Measurements from ENCODE around the gene SLC4A4.

SLC4A4 gene

DNA sequence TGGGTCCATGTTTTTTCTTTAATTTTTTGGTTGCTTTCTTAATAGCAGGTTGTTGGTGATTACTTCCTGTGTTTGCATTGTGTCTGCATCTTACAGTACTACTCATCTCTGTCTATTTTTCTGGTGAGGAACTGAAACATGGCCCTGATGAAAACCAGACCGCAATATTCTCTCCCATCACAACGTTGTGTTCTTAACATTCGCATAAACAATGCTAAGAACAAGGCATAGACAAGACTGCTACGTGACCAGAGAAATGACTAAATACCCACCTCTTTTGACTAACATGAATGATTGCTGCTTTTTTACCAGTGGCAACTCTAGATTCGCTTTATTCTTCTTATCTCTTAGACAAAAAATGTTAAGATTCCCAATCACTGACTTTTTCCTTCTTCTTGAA lies 266.0 kb downstream of the SLC4A4 start:
- DNase-seq (ENCODE audit: low read depth): no peak

DNA sequence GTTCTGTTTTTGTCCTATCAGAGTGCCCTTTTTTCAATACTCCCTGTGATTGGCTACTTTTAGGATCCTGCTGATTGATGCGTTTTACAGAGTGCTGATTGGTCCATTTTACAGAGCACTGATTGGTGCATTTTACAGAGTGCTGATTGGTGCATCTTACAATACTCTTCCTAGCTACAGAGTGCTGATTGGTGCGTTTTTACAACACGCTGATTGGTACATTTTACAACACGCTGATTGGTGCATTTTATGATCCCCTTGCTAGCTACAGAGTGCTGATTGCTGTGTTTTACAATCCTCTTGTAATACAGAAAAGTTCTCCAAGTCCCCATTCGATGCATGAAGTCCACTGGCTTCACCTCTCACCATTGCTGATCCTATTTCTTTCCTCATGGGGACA lies 268.3 kb downstream of the SLC4A4 start:
- no peak for DNase-seq (ENCODE audit: low read depth)

- DNase-seq (ENCODE audit: low read depth): no peak
Observed at GRCh38 chr4:71607780-71608677, 269.2 kb downstream of the SLC4A4 start.

- DNase-seq (ENCODE audit: low read depth): no peak
Observed at GRCh38 chr4:71608678-71609071, 269.9 kb downstream of the SLC4A4 start.

- no peak for DNase-seq (ENCODE audit: low read depth)
Observed at GRCh38 chr4:71609167-71609566, 270.3 kb downstream of the SLC4A4 start.

- no peak for DNase-seq (ENCODE audit: low read depth)
Observed at GRCh38 chr4:71609651-71610050, 270.8 kb downstream of the SLC4A4 start.

DNA sequence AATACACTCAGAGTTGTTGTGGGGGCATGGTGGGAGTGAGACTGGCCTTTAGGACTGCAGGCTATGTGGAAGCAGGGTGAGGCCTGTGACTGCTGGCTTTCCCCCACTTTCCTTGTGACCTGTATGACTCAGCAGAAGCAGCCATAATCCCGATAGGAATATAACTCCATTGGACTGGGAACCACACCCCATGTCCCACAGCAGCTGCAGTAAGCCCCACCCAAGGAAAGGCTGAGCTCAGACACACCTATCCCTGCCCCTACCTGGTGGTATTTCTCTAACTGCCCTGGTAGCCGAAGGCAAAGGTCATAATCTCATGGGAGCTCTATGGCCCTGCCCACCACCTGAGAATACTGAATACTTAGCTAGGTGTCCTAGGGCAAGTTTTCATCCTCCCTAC lies 275.8 kb downstream of the SLC4A4 start:
- no peak for DNase-seq (ENCODE audit: low read depth)

- DNase-seq (ENCODE audit: low read depth): no peak
Observed at GRCh38 chr4:71616168-71616811, 277.5 kb downstream of the SLC4A4 start.

Measured in T-helper 22 cell (primary cell).